ENCODE results near the gene TMEM63C. TPM values are rescaled to one million over a fixed set of nuclear protein-coding genes. Genes with fewer than 3 reads are reported as not detected.
A peak's percentile ranks its signal among the peaks of the same experiment; 100 is the strongest.

Gene TMEM63C
- total RNA-seq, 2 donors from 2014 or later: 22.4 to 43.0 TPM

- DNase-seq (no peak), ATAC-seq (peak; percentile 1)
- intact Hi-C loops (cut with DNase I, micrococcal nuclease): no loop called here
Observed at GRCh38 chr14:77186911-77187648, 5.5 kb downstream of the TMEM63C start.

GRCh38 chr14:77187649-77188012, 6.0 kb downstream of the TMEM63C start:
- ATAC-seq: peak; percentile 19
- DNase-seq: no peak
- intact Hi-C loops (cut with DNase I, micrococcal nuclease): no loop called here

- intact Hi-C loops (cut with DNase I, micrococcal nuclease): no loop called here
- ATAC-seq: no peak
- DNase-seq: no peak
Observed at GRCh38 chr14:77189479-77189878, 7.9 kb downstream of the TMEM63C start.

GRCh38 chr14:77190977-77191376, 9.4 kb downstream of the TMEM63C start:
- intact Hi-C loops (cut with DNase I, micrococcal nuclease): no loop called here
- ATAC-seq (no peak), DNase-seq (no peak)

GRCh38 chr14:77194706-77195105, 13.1 kb downstream of the TMEM63C start:
- ATAC-seq: no peak
- intact Hi-C loops (cut with DNase I, micrococcal nuclease): no loop called here
- no peak for DNase-seq

GRCh38 chr14:77195766-77196165, 14.2 kb downstream of the TMEM63C start:
- DNase-seq: no peak
- intact Hi-C loops (cut with DNase I, micrococcal nuclease): no loop called here
- ATAC-seq: no peak

- DNase-seq: no peak
- intact Hi-C loops (cut with DNase I, micrococcal nuclease): no loop called here
- no peak for ATAC-seq
Observed at GRCh38 chr14:77197988-77198387, 16.4 kb downstream of the TMEM63C start.

GRCh38 chr14:77198561-77198960, 17.0 kb downstream of the TMEM63C start:
- ATAC-seq: no peak
- no peak for DNase-seq
- intact Hi-C loops (cut with DNase I, micrococcal nuclease): no loop called here

GRCh38 chr14:77199590-77199989, 18.0 kb downstream of the TMEM63C start:
- intact Hi-C loops (cut with DNase I, micrococcal nuclease): no loop called here

GRCh38 chr14:77200406-77200985, 18.9 kb downstream of the TMEM63C start:
- DNase-seq (no peak), ATAC-seq (no peak)
- intact Hi-C loops (cut with DNase I, micrococcal nuclease): no loop called here

More at GRCh38 chr14:77199590-77199989, 18.0 kb downstream of the TMEM63C start:
- ATAC-seq (no peak), DNase-seq (no peak)

- DNase-seq: no peak
- intact Hi-C loops (cut with DNase I, micrococcal nuclease): no loop called here
- ATAC-seq: no peak
Observed at GRCh38 chr14:77201696-77202095, 20.1 kb downstream of the TMEM63C start.

- intact Hi-C loops (cut with DNase I, micrococcal nuclease): no loop called here
- ATAC-seq (peak; percentile 13), DNase-seq (no peak)
Observed at GRCh38 chr14:77203611-77204458, 22.2 kb downstream of the TMEM63C start.

- DNase-seq (no peak), ATAC-seq (peak; percentile 78)
- intact Hi-C loops (cut with DNase I, micrococcal nuclease): no loop called here
Observed at GRCh38 chr14:77204459-77204771, 22.8 kb downstream of the TMEM63C start.

- DNase-seq: no peak
- no peak for ATAC-seq
- intact Hi-C loops (cut with DNase I, micrococcal nuclease): no loop called here
Observed at GRCh38 chr14:77204907-77205306, 23.3 kb downstream of the TMEM63C start.

GRCh38 chr14:77205566-77205965, 24.0 kb downstream of the TMEM63C start:
- no peak for ATAC-seq

GRCh38 chr14:77206261-77206824, 24.7 kb downstream of the TMEM63C start:
- ATAC-seq: no peak
- intact Hi-C loops (cut with DNase I, micrococcal nuclease): no loop called here
- no peak for DNase-seq

More at GRCh38 chr14:77205566-77205965, 24.0 kb downstream of the TMEM63C start:
- DNase-seq: no peak
- intact Hi-C loops (cut with DNase I, micrococcal nuclease): no loop called here

- intact Hi-C loops (cut with DNase I, micrococcal nuclease): no loop called here
- no peak for DNase-seq
Observed at GRCh38 chr14:77206877-77207389, 25.3 kb downstream of the TMEM63C start.

GRCh38 chr14:77208291-77208978, 26.8 kb downstream of the TMEM63C start:
- intact Hi-C loops (cut with DNase I, micrococcal nuclease): no loop called here
- peak; percentile 43 to 82 for DNase-seq
- ATAC-seq: peak; percentile 75

More at GRCh38 chr14:77206877-77207389, 25.3 kb downstream of the TMEM63C start:
- ATAC-seq: no peak

GRCh38 chr14:77208979-77209318, 27.4 kb downstream of the TMEM63C start:
- DNase-seq (no peak), ATAC-seq (no peak)
- intact Hi-C loops (cut with DNase I, micrococcal nuclease): no loop called here

Data from left colon (tissue), 2 donors.